Measurements from ENCODE around the gene SLC45A1. TPM values are rescaled to one million over a fixed set of nuclear protein-coding genes. Genes with fewer than 3 reads are reported as not detected.

Gene SLC45A1
- total and polyA plus RNA-seq, 9 of the 15 experiments (the other 6 are each of a cell fraction or from before 2014, with no cell fraction given): not detected

DNA sequence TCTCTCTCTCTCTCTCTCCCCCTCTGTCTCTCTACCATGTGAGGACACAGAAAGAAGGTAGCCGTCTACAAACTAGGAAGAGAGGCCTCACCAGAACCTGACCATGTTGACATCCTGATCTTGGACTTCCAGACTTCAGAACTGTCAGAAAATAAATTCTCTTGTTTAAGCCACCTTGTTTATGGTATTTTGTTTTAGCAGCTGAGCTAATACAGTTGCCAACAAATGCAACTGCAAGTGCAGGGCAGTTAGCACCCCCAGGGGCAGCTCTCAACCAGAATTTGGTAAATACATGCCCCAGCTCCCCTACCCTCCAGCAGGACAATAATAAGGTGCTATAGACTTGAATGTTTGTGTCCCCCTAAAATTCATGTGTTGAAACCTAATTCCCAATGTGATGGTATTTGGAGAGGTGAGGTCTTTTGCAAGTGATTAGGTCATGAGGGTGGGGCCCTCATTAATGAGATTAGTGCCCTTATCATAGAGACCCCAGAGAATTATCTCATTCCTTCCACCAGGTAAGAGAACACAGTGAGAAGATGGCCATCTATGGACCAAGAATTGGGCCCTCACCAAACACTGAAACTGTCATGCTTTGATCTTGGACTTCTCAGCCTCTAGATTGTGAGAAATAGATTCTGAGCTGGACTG, 6.7 kb upstream of the SLC45A1 start:
- ATAC-seq: no peak
- WGBS (ENCODE audit: insufficient coverage, low coverage, missing lambda C conversion rate): 0% methylated on average over 1 of the region's 1 CpG

More for the DNA sequence above, 6.7 kb upstream of the SLC45A1 start:
- ChIA-PET POLR2A (interaction anchor here (0.6 kb wide), 1 partner anchor 277 kb away, joined by 4 read pairs; no protein-coding TSS in a partner anchor), CTCF (ENCODE audit: low intra/inter-chr PET ratio) (interaction anchor here (0.9 to 1.6 kb wide), 2 partner anchors 280 to 297 kb away, joined by 4 read pairs; no protein-coding TSS in a partner anchor)
- intact Hi-C loops (cut with micrococcal nuclease): loop anchor here (10.0 kb wide), 1 partner anchor 166 kb away; no protein-coding TSS in a partner anchor
- no peak overlapping the region for H3K9ac ChIP-seq (ENCODE audit: insufficient read depth in 1 of 2, low read depth in 2 of 2, low read length in 2 of 2)
- no peak overlapping the region for H3K4me3 ChIP-seq
- BruUV-seq (replicated peaks): no TSS peak
- H3K4me1 ChIP-seq (replicated peaks in 1 of 2; ENCODE audit: control insufficient read depth in 2 of 2, insufficient read depth in 2 of 2, low read length in 2 of 2): peaks cover 0 to 9% of the 10 kb centered on the region in 2 experiments; a peak in 1 of 5 replicates
- H3K27me3 ChIP-seq (ENCODE audit: control insufficient read depth in 2 of 2, insufficient read depth in 2 of 2, low read length in 2 of 2): peaks cover 20 to 61% of the 10 kb centered on the region in 2 experiments
- no peaks in the 10 kb centered on the region for H3K79me2 ChIP-seq (ENCODE audit: control insufficient read depth, insufficient read depth, low read length)
- no peaks in the 10 kb centered on the region for H3K9me3 ChIP-seq (replicated peaks; ENCODE audit: control insufficient read depth, insufficient read depth, low read depth, low read length)
- FAIRE-seq (no peak), DNase-seq (ENCODE audit: extremely low read depth in 1 of 4, low spot score in 3 of 4) (no peak)
- TF ChIP-seq SMAD3 (CRISPR knock-in tag; conservative IDR thresholded peaks at IDR 0.05) (no peak), ADNP (tag; IDR thresholded peaks at IDR 0.05) (no peak), XRCC4 (IDR thresholded peaks at IDR 0.05; ENCODE audit: extremely low read depth, insufficient read depth, insufficient read length) (no peak), SP2 (IDR thresholded peaks at IDR 0.05; ENCODE audit: extremely low read depth, low read depth, low read length, poor library complexity, severe bottlenecking) (no peak), YY1 (IDR thresholded peaks at IDR 0.05; ENCODE audit: borderline replicate concordance in 1 of 3, control insufficient read depth in 1 of 3, extremely low read depth in 1 of 3, insufficient read depth in 3 of 3, insufficient read length in 1 of 3, insufficient replicate concordance in 2 of 3, low read depth in 1 of 3, low read length in 2 of 3) (no peak), ZNF23 (CRISPR knock-in tag; IDR thresholded peaks at IDR 0.05) (no peak), HMGN3 (IDR thresholded peaks at IDR 0.05; ENCODE audit: borderline replicate concordance, extremely low read depth, insufficient read length, low read depth, low read length) (no peak), THRAP3 (IDR thresholded peaks at IDR 0.05; ENCODE audit: borderline replicate concordance) (no peak), KLF1 (tag; IDR thresholded peaks at IDR 0.05) (no peak), ZNF445 (CRISPR knock-in tag; IDR thresholded peaks at IDR 0.05; ENCODE audit: low read depth) (no peak)
- TF ChIP-seq, protein P1, sequence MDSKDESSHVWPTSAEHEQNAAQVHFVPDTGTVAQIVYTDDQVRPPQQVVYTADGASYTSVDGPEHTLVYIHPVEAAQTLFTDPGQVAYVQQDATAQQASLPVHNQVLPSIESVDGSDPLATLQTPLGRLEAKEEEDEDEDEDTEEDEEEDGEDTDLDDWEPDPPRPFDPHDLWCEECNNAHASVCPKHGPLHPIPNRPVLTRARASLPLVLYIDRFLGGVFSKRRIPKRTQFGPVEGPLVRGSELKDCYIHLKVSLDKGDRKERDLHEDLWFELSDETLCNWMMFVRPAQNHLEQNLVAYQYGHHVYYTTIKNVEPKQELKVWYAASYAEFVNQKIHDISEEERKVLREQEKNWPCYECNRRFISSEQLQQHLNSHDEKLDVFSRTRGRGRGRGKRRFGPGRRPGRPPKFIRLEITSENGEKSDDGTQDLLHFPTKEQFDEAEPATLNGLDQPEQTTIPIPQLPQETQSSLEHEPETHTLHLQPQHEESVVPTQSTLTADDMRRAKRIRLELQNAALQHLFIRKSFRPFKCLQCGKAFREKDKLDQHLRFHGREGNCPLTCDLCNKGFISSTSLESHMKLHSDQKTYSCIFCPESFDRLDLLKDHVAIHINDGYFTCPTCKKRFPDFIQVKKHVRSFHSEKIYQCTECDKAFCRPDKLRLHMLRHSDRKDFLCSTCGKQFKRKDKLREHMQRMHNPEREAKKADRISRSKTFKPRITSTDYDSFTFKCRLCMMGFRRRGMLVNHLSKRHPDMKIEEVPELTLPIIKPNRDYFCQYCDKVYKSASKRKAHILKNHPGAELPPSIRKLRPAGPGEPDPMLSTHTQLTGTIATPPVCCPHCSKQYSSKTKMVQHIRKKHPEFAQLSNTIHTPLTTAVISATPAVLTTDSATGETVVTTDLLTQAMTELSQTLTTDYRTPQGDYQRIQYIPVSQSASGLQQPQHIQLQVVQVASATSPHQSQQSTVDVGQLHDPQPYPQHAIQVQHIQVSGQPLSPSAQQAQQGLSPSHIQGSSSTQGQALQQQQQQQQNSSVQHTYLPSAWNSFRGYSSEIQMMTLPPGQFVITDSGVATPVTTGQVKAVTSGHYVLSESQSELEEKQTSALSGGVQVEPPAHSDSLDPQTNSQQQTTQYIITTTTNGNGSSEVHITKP (IDR thresholded peaks at IDR 0.05; ENCODE audit: partially characterized antibody): no peak
- in situ Hi-C loops (cut with MboI): loop anchor here (5.0 to 25.0 kb wide), 2 partner anchors 294 to 649 kb away; no protein-coding TSS in a partner anchor
- no peak overlapping the region for H2AFZ ChIP-seq (ENCODE audit: low read depth, low read length)
- H3K27ac ChIP-seq (ENCODE audit: extremely low read depth, low read depth, low read length): no peak overlapping the region
- H3K9me1 ChIP-seq (ENCODE audit: control insufficient read depth, insufficient read depth, low read length): no peaks in the 10 kb centered on the region
- H4K20me1 ChIP-seq (replicated peaks; ENCODE audit: control insufficient read depth, insufficient read depth, low read length): peaks cover 5% of the 10 kb centered on the region; the same call in 1 of the 2 replicates
- no peak overlapping the region for H3K4me2 ChIP-seq (ENCODE audit: insufficient read depth, low read length)
- H3K36me3 ChIP-seq (ENCODE audit: control insufficient read depth, insufficient read depth, low read length): no peaks in the 10 kb centered on the region

Data from K562 (cell line).